ENCODE data around the gene SERP2.

DNA sequence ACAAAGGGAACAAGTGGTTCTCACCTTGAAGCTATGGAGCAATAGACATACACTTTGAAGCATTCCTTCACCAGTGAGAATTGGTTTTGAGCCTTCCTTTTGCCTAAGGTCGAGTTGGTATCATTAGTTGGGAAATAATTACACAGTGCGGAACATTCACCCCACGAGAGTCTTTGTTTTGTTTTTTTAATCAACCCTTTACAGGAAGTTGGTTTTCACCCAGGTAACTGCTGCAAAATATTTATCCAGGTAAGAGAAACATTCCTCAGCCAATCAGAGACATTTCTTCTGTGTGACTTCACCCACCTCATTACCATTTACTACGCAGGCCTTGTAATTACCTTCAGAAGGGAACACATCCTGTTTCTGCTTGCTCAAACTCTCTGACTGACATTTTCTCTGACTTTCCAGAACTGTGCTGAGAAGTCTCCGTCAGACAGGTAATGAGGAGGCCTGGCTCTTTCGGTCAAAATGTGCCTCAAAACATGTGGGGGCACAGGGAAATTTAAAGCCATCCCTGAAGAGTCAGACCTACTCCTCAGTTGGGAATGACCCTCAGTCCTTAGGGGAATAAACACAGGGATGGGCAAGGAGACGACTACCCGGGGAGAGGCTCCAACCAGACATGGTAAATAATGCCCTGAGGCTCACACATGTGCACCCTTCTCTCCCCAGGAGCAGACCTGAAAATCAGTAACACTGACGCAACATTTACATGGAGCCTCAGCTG is 22.7 kb upstream of the SERP2 start:
- TF ChIP-seq FOXK2 (IDR thresholded peaks at IDR 0.05) (no peak), ZNF274 (IDR thresholded peaks at IDR 0.05; ENCODE audit: insufficient read depth, insufficient read length) (no peak), RFX5 (IDR thresholded peaks at IDR 0.05; ENCODE audit: low read depth, low read length) (no peak), TAF1 (IDR thresholded peaks at IDR 0.05; ENCODE audit: borderline replicate concordance, low read depth, low read length) (no peak), POLR2AphosphoS5 (IDR thresholded peaks at IDR 0.05; ENCODE audit: low read length) (no peak)
- TF ChIP-seq, protein P1, sequence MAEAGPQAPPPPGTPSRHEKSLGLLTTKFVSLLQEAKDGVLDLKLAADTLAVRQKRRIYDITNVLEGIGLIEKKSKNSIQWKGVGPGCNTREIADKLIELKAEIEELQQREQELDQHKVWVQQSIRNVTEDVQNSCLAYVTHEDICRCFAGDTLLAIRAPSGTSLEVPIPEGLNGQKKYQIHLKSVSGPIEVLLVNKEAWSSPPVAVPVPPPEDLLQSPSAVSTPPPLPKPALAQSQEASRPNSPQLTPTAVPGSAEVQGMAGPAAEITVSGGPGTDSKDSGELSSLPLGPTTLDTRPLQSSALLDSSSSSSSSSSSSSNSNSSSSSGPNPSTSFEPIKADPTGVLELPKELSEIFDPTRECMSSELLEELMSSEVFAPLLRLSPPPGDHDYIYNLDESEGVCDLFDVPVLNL (IDR thresholded peaks at IDR 0.05; ENCODE audit: low read depth, low read length) = no peak
- TF ChIP-seq, protein P2, sequence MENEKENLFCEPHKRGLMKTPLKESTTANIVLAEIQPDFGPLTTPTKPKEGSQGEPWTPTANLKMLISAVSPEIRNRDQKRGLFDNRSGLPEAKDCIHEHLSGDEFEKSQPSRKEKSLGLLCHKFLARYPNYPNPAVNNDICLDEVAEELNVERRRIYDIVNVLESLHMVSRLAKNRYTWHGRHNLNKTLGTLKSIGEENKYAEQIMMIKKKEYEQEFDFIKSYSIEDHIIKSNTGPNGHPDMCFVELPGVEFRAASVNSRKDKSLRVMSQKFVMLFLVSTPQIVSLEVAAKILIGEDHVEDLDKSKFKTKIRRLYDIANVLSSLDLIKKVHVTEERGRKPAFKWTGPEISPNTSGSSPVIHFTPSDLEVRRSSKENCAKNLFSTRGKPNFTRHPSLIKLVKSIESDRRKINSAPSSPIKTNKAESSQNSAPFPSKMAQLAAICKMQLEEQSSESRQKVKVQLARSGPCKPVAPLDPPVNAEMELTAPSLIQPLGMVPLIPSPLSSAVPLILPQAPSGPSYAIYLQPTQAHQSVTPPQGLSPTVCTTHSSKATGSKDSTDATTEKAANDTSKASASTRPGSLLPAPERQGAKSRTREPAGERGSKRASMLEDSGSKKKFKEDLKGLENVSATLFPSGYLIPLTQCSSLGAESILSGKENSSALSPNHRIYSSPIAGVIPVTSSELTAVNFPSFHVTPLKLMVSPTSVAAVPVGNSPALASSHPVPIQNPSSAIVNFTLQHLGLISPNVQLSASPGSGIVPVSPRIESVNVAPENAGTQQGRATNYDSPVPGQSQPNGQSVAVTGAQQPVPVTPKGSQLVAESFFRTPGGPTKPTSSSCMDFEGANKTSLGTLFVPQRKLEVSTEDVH (IDR thresholded peaks at IDR 0.05; ENCODE audit: low read depth, partially characterized antibody) = no peak
- TF ChIP-seq, protein P3, sequence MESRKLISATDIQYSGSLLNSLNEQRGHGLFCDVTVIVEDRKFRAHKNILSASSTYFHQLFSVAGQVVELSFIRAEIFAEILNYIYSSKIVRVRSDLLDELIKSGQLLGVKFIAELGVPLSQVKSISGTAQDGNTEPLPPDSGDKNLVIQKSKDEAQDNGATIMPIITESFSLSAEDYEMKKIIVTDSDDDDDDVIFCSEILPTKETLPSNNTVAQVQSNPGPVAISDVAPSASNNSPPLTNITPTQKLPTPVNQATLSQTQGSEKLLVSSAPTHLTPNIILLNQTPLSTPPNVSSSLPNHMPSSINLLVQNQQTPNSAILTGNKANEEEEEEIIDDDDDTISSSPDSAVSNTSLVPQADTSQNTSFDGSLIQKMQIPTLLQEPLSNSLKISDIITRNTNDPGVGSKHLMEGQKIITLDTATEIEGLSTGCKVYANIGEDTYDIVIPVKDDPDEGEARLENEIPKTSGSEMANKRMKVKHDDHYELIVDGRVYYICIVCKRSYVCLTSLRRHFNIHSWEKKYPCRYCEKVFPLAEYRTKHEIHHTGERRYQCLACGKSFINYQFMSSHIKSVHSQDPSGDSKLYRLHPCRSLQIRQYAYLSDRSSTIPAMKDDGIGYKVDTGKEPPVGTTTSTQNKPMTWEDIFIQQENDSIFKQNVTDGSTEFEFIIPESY (IDR thresholded peaks at IDR 0.05) = no peak
- TF ChIP-seq, protein P4, sequence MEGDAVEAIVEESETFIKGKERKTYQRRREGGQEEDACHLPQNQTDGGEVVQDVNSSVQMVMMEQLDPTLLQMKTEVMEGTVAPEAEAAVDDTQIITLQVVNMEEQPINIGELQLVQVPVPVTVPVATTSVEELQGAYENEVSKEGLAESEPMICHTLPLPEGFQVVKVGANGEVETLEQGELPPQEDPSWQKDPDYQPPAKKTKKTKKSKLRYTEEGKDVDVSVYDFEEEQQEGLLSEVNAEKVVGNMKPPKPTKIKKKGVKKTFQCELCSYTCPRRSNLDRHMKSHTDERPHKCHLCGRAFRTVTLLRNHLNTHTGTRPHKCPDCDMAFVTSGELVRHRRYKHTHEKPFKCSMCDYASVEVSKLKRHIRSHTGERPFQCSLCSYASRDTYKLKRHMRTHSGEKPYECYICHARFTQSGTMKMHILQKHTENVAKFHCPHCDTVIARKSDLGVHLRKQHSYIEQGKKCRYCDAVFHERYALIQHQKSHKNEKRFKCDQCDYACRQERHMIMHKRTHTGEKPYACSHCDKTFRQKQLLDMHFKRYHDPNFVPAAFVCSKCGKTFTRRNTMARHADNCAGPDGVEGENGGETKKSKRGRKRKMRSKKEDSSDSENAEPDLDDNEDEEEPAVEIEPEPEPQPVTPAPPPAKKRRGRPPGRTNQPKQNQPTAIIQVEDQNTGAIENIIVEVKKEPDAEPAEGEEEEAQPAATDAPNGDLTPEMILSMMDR (IDR thresholded peaks at IDR 0.05 in 2 of 3, conservative IDR thresholded peaks at IDR 0.05 in 1 of 3; ENCODE audit: control insufficient read depth in 2 of 3, extremely low read depth in 1 of 3, insufficient read depth in 1 of 3, low read depth in 3 of 3, low read length in 3 of 3) = no peak
- TF ChIP-seq, protein P5, sequence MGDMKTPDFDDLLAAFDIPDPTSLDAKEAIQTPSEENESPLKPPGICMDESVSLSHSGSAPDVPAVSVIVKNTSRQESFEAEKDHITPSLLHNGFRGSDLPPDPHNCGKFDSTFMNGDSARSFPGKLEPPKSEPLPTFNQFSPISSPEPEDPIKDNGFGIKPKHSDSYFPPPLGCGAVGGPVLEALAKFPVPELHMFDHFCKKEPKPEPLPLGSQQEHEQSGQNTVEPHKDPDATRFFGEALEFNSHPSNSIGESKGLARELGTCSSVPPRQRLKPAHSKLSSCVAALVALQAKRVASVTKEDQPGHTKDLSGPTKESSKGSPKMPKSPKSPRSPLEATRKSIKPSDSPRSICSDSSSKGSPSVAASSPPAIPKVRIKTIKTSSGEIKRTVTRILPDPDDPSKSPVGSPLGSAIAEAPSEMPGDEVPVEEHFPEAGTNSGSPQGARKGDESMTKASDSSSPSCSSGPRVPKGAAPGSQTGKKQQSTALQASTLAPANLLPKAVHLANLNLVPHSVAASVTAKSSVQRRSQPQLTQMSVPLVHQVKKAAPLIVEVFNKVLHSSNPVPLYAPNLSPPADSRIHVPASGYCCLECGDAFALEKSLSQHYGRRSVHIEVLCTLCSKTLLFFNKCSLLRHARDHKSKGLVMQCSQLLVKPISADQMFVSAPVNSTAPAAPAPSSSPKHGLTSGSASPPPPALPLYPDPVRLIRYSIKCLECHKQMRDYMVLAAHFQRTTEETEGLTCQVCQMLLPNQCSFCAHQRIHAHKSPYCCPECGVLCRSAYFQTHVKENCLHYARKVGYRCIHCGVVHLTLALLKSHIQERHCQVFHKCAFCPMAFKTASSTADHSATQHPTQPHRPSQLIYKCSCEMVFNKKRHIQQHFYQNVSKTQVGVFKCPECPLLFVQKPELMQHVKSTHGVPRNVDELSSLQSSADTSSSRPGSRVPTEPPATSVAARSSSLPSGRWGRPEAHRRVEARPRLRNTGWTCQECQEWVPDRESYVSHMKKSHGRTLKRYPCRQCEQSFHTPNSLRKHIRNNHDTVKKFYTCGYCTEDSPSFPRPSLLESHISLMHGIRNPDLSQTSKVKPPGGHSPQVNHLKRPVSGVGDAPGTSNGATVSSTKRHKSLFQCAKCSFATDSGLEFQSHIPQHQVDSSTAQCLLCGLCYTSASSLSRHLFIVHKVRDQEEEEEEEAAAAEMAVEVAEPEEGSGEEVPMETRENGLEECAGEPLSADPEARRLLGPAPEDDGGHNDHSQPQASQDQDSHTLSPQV (IDR thresholded peaks at IDR 0.05) = no peak
- TF ChIP-seq, protein P6, sequence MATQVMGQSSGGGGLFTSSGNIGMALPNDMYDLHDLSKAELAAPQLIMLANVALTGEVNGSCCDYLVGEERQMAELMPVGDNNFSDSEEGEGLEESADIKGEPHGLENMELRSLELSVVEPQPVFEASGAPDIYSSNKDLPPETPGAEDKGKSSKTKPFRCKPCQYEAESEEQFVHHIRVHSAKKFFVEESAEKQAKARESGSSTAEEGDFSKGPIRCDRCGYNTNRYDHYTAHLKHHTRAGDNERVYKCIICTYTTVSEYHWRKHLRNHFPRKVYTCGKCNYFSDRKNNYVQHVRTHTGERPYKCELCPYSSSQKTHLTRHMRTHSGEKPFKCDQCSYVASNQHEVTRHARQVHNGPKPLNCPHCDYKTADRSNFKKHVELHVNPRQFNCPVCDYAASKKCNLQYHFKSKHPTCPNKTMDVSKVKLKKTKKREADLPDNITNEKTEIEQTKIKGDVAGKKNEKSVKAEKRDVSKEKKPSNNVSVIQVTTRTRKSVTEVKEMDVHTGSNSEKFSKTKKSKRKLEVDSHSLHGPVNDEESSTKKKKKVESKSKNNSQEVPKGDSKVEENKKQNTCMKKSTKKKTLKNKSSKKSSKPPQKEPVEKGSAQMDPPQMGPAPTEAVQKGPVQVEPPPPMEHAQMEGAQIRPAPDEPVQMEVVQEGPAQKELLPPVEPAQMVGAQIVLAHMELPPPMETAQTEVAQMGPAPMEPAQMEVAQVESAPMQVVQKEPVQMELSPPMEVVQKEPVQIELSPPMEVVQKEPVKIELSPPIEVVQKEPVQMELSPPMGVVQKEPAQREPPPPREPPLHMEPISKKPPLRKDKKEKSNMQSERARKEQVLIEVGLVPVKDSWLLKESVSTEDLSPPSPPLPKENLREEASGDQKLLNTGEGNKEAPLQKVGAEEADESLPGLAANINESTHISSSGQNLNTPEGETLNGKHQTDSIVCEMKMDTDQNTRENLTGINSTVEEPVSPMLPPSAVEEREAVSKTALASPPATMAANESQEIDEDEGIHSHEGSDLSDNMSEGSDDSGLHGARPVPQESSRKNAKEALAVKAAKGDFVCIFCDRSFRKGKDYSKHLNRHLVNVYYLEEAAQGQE (IDR thresholded peaks at IDR 0.05; ENCODE audit: low read depth, low read length) = no peak

Measured in GM12878 (cell line).